Ovary (tissue), 9 donors: ENCODE measurements around the gene TRAF2. TPM values are rescaled to one million over a fixed set of nuclear protein-coding genes. Genes with fewer than 3 reads are reported as not detected.
A peak's percentile ranks its signal among the peaks of the same experiment; 100 is the strongest.

Experiments used
- DNase-seq, 5 donors: peaks; one replicate each; pipeline ENCODE4 v3.0.0-alpha.2; 2019 to 2020
- H3K27ac ChIP-seq, 2 donors: fragments of 200-600 bp; one replicate each; pipeline versions ENCODE4 v1.5.1 to v1.8.0; 2019 to 2022
- H3K27me3 ChIP-seq: fragments of 200-600 bp; one replicate; pipeline ENCODE4 v1.8.0; 2022
- H3K36me3 ChIP-seq: fragments of 200-600 bp; sonication (generic); one replicate; pipeline ENCODE4 v1.5.1; 2019
- H3K4me1 ChIP-seq: one replicate; pipeline ENCODE4 v1.8.1; 2013; ENCODE audit warnings: mild to moderate bottlenecking, moderate library complexity; ENCODE audit not compliant: insufficient read depth
- H3K4me3 ChIP-seq: fragments of 200-600 bp; sonication (generic); one replicate; pipeline ENCODE4 v1.5.1; 2017
- H3K9me3 ChIP-seq, 2 donors: fragments of 200-600 bp in 1 of 2; sonication (generic) in 1 of 2; one replicate each; pipeline versions ENCODE4 v1.5.1 to v1.8.1; 2013 to 2019; ENCODE audit warnings: mild to moderate bottlenecking in 1 of 2, moderate library complexity in 1 of 2
- EP300 ChIP-seq: sonication (generic); formaldehyde crosslinking; IDR thresholded peaks from one replicate; pipeline ENCODE4 v1.6.1; 2017; ENCODE audit warnings: antibody characterized with exemption
- POLR2A ChIP-seq: fragments of 450-650 bp; IDR thresholded peaks from one replicate; pipeline ENCODE4 v1.6.1; 2017; ENCODE audit warnings: antibody characterized with exemption, mild to moderate bottlenecking, moderate library complexity
- WGBS, 3 donors: extraction: QIAGEN DNeasy Blood & Tissue Kit in 1 of 3; methylation state at CpG; one replicate each; pipeline versions ENCODE4 v1.1.5 to v1.1.7; 2013 to 2017; 5-methylcytosine and 5-hydroxymethylcytosine counted together
- intact Hi-C, 4 donors: fragments of 100-400 bp; cut with DNase I; formaldehyde crosslinking; loops; one replicate each; pipeline versions ENCODE4 v1.11.0 to v1.15.1; 2022 to 2023
- polyA plus RNA-seq, 2 donors: library from polyadenylated mRNA; stranded (reverse); fragments of 200-250 nt in 1 of 2; fragments of 350-450 nt in 1 of 2; fragmentation: Illumina TruSeq in 1 of 2; extraction: RNeasy Lipid Tissue Mini Kit (QIAGEN cat#74804) in 1 of 2; gene quantifications; one replicate each; pipeline ENCODE4 v1.2.3, GENCODE V29; 2013 to 2014
- total RNA-seq, 7 donors: library from RNA; depleted of rRNA in 2 of 7; stranded (reverse); fragments of >200 nt in 2 of 7; fragmentation: NEBNext Ultra II Directional in 3 of 7; extraction: Animal tissue kit (Norgen Biotek cat#: 25700) in 3 of 7; gene quantifications; one replicate each; pipeline versions ENCODE4 v1.1.0 to v1.2.4, GENCODE V29; 2016 to 2023
- TF ChIP-seq, protein P1 (sequence below), 3 donors: fragments of 450-650 bp in 2 of 3; fragments of 200-600 bp in 1 of 3; IDR thresholded peaks; one replicate each; pipeline versions ENCODE4 v1.5.1 to v1.8.0; 2016 to 2022; ENCODE audit warnings: antibody characterized with exemption in 3 of 3, mild to moderate bottlenecking in 1 of 3
- donor health status: DM: no; HTN: no; CAD: no; lungs with moderate emphysema.
- donor health status: DM: no; HTN: no; CAD: no.
- donor health status: Bipolar disorder and iron deficiency.
- donor health status: DM: yes; HTN: yes; CAD: no.
- donor health status: DM: no; HTN: no; CAD: no.
- donor health status: DM: yes; HTN: yes; CAD: no.

The TRAF2 gene
- total and polyA plus RNA-seq, 9 donors = 0.83 to 11.9 (median 9.7) TPM

DNA sequence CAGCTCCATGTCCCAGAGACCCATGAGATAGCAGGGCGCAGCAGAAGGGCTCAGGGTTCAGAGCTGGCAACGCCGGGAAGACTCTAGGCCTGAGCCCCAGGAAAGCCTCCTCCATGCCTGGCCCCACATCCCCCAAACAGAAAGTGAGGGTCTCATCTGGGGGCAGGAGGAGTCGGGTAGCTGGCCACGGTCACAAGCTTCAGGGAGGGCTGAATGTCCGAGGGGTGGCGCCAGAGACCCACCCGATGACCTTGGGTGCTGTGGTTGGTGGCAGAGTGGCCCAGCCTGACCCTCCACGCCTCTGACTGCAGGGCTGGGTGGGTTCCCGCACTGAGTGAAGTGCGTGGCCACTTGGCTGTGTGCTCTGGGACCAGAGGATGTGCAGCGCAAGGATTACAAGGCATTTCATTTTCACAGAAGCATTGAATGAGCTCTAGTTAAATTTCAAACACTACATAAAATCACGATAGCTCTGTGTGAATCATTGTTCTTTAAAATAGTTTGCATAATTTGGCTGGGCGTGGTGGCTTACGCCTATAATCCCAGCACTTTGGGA, 61.7 kb downstream of the TRAF2 start:
- 24 to 34% (median 30%) methylated on average over 15 of the region's 15 CpGs for WGBS, 3 donors
- no peaks in the 10 kb centered on the region for H3K36me3 ChIP-seq
- intact Hi-C loops = loop anchor here in 2 of 4 donors (2.0 to 10.0 kb wide), 2 partner anchors 87 to 103 kb away; partner anchors contain the start of genes AJM1 (in 1 of the 2) and PHPT1 (in 1 of the 2)
- peak in 2 of 5 donors; percentile 42 to 61 for DNase-seq
- H3K9me3 ChIP-seq = no peaks in the 10 kb centered on the region
- no peak overlapping the region for H3K4me3 ChIP-seq
- H3K27me3 ChIP-seq = no peaks in the 10 kb centered on the region
- H3K4me1 ChIP-seq = peaks cover 14% of the 10 kb centered on the region
- H3K27ac ChIP-seq = no peak overlapping the region
- TF ChIP-seq, protein P1, sequence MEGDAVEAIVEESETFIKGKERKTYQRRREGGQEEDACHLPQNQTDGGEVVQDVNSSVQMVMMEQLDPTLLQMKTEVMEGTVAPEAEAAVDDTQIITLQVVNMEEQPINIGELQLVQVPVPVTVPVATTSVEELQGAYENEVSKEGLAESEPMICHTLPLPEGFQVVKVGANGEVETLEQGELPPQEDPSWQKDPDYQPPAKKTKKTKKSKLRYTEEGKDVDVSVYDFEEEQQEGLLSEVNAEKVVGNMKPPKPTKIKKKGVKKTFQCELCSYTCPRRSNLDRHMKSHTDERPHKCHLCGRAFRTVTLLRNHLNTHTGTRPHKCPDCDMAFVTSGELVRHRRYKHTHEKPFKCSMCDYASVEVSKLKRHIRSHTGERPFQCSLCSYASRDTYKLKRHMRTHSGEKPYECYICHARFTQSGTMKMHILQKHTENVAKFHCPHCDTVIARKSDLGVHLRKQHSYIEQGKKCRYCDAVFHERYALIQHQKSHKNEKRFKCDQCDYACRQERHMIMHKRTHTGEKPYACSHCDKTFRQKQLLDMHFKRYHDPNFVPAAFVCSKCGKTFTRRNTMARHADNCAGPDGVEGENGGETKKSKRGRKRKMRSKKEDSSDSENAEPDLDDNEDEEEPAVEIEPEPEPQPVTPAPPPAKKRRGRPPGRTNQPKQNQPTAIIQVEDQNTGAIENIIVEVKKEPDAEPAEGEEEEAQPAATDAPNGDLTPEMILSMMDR (IDR thresholded peaks at IDR 0.05) = no peak
- no peak for TF ChIP-seq EP300
- TF ChIP-seq POLR2A = no peak

DNA sequence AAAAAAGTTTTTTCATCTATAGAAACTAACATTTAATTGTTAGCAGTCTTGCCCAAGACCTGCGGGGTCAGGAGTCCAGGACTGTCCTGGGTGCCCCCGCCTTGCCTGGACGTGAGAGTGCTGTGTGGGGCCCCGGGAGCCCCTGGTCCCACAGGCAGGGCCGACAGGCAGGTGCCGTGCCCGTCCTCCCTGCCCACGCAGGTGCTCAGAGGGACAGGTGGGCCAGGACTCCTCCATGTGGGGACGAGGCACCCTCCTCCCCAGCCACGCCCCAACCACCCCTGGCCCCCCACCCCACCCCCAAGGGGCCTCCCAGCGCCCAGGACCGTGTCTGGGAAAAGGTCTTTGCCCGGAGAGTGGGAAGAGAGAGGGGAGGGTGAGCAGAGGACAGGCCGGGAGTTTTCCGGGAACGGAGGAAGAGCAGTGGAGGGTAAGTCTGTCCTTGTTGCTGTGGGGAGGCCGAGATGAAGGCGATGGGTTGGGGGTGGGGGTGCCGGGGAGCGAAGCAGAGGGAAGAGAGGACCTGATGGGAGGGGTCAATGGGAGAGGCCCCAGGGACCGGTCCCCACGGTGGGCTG, 63.0 kb downstream of the TRAF2 start:
- no peak for TF ChIP-seq POLR2A
- TF ChIP-seq EP300 = no peak
- TF ChIP-seq, protein P1 (IDR thresholded peaks at IDR 0.05) = no peak
- Histone ChIP-seq H3K27me3 (no peaks in the 10 kb centered on the region), H3K9me3 (no peaks in the 10 kb centered on the region), H3K36me3 (no peaks in the 10 kb centered on the region), H3K4me3 (peak overlapping the region; percentile 44), H3K27ac (peak overlapping the region; percentile 4 to 62), H3K4me1 (peaks cover 7% of the 10 kb centered on the region)
- intact Hi-C loops = loop anchor here in 1 of 4 donors (10.0 kb wide), 1 partner anchor 105 kb away; the partner anchor contains the start of genes AJM1 and PHPT1
- peak in 2 of 5 donors; percentile 21 to 41 for DNase-seq
- 12 to 16% (median 15%) methylated on average over 21 to 22 of the region's 22 CpGs for WGBS, 3 donors

DNA sequence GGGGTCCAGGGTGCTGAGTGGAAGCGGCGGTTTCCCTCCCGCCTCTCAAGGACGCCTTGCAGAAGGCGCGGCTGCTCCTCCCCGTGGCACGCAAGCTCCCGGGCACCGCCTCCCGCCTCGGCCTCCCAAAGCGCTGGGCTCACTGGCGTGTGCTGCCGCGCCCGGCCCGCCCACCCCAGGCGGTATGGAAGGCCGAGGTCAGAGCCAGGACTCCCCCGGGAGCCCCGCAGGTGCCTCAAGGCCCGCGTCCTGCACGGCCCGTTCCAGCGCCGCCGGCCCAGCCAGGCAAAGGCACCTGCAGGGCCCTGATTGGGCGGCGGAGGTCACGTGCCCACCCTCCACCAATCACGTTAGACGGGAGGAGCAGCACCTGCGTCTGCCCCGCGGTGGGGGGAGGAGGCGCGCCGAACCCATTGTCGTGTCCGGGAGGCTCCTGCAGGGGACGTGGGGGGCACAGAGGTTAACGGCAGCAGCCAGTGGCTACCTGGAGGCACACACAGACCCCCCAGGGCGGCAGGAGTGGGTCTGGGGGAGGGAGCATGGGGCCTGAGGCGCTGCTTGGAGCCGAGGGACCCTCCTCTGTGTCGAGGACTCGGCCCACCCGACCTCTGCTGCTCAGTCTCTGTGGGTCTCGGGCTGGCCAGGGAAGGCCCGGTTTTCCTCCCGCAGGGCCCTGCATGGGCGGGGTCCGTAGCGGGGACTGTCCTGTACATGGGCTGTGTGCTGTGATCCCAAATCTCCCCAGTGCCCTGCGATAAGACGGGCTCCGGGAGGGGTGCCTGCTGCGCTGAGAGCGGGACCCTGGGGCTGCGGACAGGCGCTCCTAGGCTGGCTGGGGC, 63.7 kb downstream of the TRAF2 start:
- Histone ChIP-seq H3K4me1 (peaks cover 7% of the 10 kb centered on the region), H3K9me3 (no peaks in the 10 kb centered on the region), H3K36me3 (no peaks in the 10 kb centered on the region), H3K27ac (peak overlapping the region; percentile 4 to 62), H3K4me3 (peak overlapping the region; percentile 44), H3K27me3 (no peaks in the 10 kb centered on the region)
- DNase-seq = peak; percentile 91 to 96 (median 94)
- intact Hi-C loops = loop anchor here in 1 of 4 donors (5.0 to 10.0 kb wide), 2 partner anchors 82 to 105 kb away; partner anchors contain the start of genes AJM1, FUT7 and PHPT1
- WGBS, 3 donors = 1 to 2% (median 1%) methylated on average over 42 to 63 of the region's 63 CpGs
- TF ChIP-seq, protein P1 (IDR thresholded peaks at IDR 0.05) = peak in 1 of 3 donors; percentile 30
- TF ChIP-seq POLR2A = peak; percentile 22
- no peak for TF ChIP-seq EP300

- TF ChIP-seq POLR2A = no peak
- TF ChIP-seq EP300 = no peak
- TF ChIP-seq, protein P1 (IDR thresholded peaks at IDR 0.05) = no peak
- peak in 2 of 5 donors; percentile 17 to 32 for DNase-seq
- intact Hi-C loops = loop anchor here in 1 of 4 donors (5.0 kb wide), 1 partner anchor 82 kb away; the partner anchor contains the start of gene FUT7
- 32 to 45% (median 38%) methylated on average over 9 of the region's 9 CpGs for WGBS, 3 donors
- H3K27me3 ChIP-seq = no peaks in the 10 kb centered on the region
- no peaks in the 10 kb centered on the region for H3K36me3 ChIP-seq
- H3K9me3 ChIP-seq = no peaks in the 10 kb centered on the region
- peaks cover 7% of the 10 kb centered on the region for H3K4me1 ChIP-seq
- peak overlapping the region in 1 of 2 donors; percentile 4 for H3K27ac ChIP-seq
- H3K4me3 ChIP-seq = no peak overlapping the region
Observed at GRCh38 chr9:136950656-136951276, 64.5 kb downstream of the TRAF2 start.
